PFSK-1 (cell line): ENCODE data around the gene HEY2.

Experiments used
- FOXP2 ChIP-seq: optimal IDR thresholded peaks from 2 replicates; pipeline ENCODE3; 2011; ENCODE audit warnings: borderline replicate concordance, control low read depth, inconsistent platforms; ENCODE audit not compliant: insufficient read depth; ENCODE audit errors: extremely low read length, extremely low read depth
- POLR2AphosphoS5 ChIP-seq: IDR thresholded peaks from 2 replicates; pipeline ENCODE4 v1.6.1; 2012; ENCODE audit warnings: low read depth, mild to moderate bottlenecking, control low read depth, low read length, moderate library complexity
- REST ChIP-seq, 2 experiments: IDR thresholded peaks; 2 replicates each; pipeline versions ENCODE4 v1.6.1 to v1.8.0; 2011 to 2012; ENCODE audit warnings: low read depth in 2 of 2, low read length in 2 of 2, control low read depth in 1 of 2, inconsistent platforms in 1 of 2, mild to moderate bottlenecking in 1 of 2, moderate library complexity in 1 of 2; ENCODE audit not compliant: insufficient read depth in 1 of 2
- SIN3A ChIP-seq: IDR thresholded peaks from 2 replicates; pipeline ENCODE4 v1.6.1; 2012; ENCODE audit warnings: mild to moderate bottlenecking, low read length, moderate library complexity, borderline replicate concordance; ENCODE audit not compliant: insufficient read depth
- TAF1 ChIP-seq: IDR thresholded peaks from 2 replicates; pipeline ENCODE4 v1.6.1; 2012; ENCODE audit warnings: low read length, control low read depth, borderline replicate concordance; ENCODE audit not compliant: insufficient read depth

HEY2 gene

GRCh38 chr6:125802943-125803377, 53.5 kb downstream of the HEY2 start:
- TF ChIP-seq REST (IDR thresholded peaks at IDR 0.05; ENCODE audit: insufficient read depth in 1 of 2, low read depth in 2 of 2, low read length in 2 of 2) (no peak), POLR2AphosphoS5 (no peak), FOXP2 (no peak), TAF1 (no peak)

GRCh38 chr6:125804264-125804663, 54.8 kb downstream of the HEY2 start:
- TF ChIP-seq SIN3A: no peak
- no peak for TF ChIP-seq REST (IDR thresholded peaks at IDR 0.05; ENCODE audit: insufficient read depth in 1 of 2, low read depth in 2 of 2, low read length in 2 of 2)
- TF ChIP-seq POLR2AphosphoS5: no peak
- TF ChIP-seq TAF1: no peak
- no peak for TF ChIP-seq FOXP2

GRCh38 chr6:125806813-125807212, 57.4 kb downstream of the HEY2 start:
- TF ChIP-seq SIN3A: no peak
- no peak for TF ChIP-seq FOXP2
- TF ChIP-seq REST (IDR thresholded peaks at IDR 0.05; ENCODE audit: insufficient read depth in 1 of 2, low read depth in 2 of 2, low read length in 2 of 2): no peak

GRCh38 chr6:125807293-125807692, 57.9 kb downstream of the HEY2 start:
- TF ChIP-seq POLR2AphosphoS5 (no peak), SIN3A (no peak), TAF1 (no peak), FOXP2 (no peak), REST (IDR thresholded peaks at IDR 0.05; ENCODE audit: insufficient read depth in 1 of 2, low read depth in 2 of 2, low read length in 2 of 2) (no peak)

- TF ChIP-seq SIN3A (no peak), FOXP2 (no peak), TAF1 (no peak), POLR2AphosphoS5 (no peak), REST (IDR thresholded peaks at IDR 0.05; ENCODE audit: insufficient read depth in 1 of 2, low read depth in 2 of 2, low read length in 2 of 2) (no peak)
These were observed 58.6 kb downstream of the HEY2 start for GRCh38 chr6:125808060-125808459.
